ENCODE results near the gene OSBPL9.

Gene OSBPL9

DNA sequence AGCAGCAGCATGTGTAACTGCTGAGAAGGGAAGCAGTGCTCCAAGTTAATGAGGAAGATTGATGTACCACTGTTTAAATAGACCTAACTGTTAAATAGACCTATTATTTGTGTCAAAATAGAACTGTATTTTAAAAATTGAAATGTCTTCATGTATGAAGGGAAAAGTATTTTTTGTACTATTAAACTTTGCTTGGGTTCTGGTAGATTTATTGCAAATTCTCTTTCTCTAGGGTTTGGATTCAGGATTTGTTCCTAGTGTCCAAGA lies 128.3 kb downstream of the OSBPL9 start:
- H3K4me3 ChIP-seq (ENCODE audit: low read depth, low read length): no peak overlapping the region
- DNase-seq (ENCODE audit: low read depth): no peak
- TF ChIP-seq, protein P1, sequence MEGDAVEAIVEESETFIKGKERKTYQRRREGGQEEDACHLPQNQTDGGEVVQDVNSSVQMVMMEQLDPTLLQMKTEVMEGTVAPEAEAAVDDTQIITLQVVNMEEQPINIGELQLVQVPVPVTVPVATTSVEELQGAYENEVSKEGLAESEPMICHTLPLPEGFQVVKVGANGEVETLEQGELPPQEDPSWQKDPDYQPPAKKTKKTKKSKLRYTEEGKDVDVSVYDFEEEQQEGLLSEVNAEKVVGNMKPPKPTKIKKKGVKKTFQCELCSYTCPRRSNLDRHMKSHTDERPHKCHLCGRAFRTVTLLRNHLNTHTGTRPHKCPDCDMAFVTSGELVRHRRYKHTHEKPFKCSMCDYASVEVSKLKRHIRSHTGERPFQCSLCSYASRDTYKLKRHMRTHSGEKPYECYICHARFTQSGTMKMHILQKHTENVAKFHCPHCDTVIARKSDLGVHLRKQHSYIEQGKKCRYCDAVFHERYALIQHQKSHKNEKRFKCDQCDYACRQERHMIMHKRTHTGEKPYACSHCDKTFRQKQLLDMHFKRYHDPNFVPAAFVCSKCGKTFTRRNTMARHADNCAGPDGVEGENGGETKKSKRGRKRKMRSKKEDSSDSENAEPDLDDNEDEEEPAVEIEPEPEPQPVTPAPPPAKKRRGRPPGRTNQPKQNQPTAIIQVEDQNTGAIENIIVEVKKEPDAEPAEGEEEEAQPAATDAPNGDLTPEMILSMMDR (IDR thresholded peaks at IDR 0.05; ENCODE audit: insufficient read depth, low read depth, low read length, missing control alignments): no peak

DNA sequence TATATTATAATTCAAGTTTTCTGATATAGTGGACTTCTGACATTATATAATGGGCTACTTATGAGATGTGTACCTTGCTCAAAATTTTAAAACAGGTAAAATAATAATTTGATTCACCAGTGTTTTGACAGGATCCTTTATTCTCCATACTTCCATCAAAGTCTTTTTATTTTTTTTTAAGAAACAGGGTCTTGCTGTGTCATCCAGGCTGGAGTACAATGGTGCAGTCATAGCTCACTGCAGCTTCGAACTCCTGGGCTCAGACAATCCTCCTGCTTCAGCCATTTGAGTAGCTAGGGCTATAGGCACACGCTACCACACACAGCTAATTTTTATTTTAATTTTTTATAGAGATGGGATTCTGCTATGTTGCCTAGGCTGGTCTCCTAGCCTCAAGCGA lies 132.3 kb downstream of the OSBPL9 start:
- TF ChIP-seq, protein P1 (IDR thresholded peaks at IDR 0.05; ENCODE audit: insufficient read depth, low read depth, low read length, missing control alignments): no peak
- no peak for DNase-seq (ENCODE audit: low read depth)
- no peak overlapping the region for H3K4me3 ChIP-seq (ENCODE audit: low read depth, low read length)

DNA sequence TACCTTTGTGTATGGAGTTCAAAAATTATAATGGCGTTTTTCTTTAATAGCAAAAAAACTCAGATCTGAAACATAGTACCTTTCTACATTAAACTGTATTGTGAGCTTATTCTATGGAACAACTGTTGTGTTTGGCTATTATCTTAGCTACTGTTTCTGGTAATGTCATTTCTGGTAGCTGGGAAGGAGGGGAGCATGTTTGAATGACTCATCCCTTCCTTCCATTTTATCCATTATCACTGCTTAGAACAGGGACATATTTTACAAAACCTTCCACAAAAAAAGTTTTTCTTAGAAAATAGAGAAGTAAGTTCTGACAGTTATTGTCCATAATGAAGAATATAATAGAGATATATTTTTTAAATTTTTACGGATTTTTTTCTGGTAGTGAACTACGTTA lies 133.3 kb downstream of the OSBPL9 start:
- TF ChIP-seq, protein P1 (IDR thresholded peaks at IDR 0.05; ENCODE audit: insufficient read depth, low read depth, low read length, missing control alignments): no peak
- DNase-seq (ENCODE audit: low read depth): no peak

DNA sequence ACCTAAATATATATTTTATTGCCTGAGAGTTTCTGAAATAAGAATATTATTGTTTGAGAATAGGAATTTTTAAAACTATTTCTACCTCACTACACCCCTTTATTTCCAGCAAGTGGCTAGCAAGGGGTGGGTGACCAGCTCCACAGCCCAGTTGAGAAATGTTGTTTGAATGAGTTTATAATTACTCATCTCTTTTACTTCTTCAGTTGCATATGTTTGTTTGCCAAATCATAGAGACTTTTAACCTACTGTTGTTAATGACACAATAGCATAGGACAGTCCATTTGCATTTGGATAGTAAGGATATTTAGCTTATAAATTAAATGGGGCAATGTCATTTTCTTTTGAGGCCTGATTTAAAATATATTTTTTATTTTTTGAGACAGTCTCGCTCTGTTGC lies 133.8 kb downstream of the OSBPL9 start:
- DNase-seq (ENCODE audit: low read depth): no peak
- TF ChIP-seq, protein P1 (IDR thresholded peaks at IDR 0.05; ENCODE audit: insufficient read depth, low read depth, low read length, missing control alignments): no peak
- no peak overlapping the region for H3K4me3 ChIP-seq (ENCODE audit: low read depth, low read length)

More for the DNA sequence above, 133.3 kb downstream of the OSBPL9 start:
- H3K4me3 ChIP-seq (ENCODE audit: low read depth, low read length): no peak overlapping the region

DNA sequence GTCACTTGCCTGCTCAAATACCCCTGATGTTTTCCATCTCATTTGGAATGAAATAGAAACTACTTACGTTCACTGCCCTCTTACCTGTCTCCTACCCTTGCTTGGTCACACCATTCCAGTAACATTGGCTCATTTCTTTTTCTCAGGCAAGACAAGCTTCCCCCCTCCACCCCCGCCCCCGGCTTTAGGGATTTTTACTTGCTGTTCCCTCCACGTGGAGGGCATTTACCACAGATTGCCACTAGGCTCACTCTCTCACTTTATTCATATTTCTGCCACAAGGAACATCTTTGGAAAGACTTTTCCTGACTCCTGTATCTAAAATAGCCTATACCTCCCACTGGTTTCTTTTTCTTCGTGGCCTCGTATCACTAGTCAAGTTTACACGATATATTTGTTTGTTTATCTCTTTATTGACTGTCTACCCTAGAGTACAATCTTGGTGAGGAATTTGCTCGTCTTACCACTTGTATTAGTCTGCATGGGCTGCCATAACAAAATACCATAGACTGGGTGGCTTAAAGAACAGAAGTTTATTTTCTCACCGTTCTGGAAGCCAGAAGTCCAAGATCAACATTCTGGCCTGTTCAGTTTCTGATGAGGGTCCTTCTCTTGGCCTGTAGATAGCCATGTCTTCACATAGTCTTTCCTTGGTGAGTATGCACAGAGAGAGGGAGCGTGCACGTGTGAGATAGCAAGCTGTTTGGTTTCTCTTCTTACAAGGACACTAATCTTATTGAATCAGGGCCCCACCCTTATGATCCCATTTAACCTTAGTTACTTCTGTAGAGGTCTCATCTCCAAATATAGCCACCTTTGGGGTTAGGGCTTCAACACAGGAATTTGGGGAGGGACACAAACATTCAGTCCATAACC lies 135.4 kb downstream of the OSBPL9 start:
- DNase-seq (ENCODE audit: low read depth): no peak
- no peak overlapping the region for H3K4me3 ChIP-seq (ENCODE audit: low read depth, low read length)
- TF ChIP-seq, protein P1 (IDR thresholded peaks at IDR 0.05; ENCODE audit: insufficient read depth, low read depth, low read length, missing control alignments): no peak

DNA sequence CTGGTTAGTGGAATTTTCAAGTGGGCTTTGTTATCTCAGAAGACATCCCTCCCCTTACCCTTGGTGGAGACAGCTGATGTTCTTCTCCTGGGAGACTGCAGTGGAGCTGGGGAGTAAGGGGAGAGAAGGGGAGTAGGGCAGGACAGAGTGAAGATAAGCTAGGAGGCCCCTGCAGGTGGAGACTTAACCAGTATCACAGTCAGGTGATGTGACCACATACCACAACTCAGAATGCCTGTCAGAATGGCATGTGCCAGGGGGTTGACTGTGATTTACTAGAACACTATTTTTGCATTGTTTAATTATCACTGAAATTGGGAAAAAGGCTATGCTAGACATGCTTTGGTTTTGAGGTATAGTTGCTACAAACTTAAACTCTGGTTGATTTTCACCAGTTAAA lies 137.1 kb downstream of the OSBPL9 start:
- DNase-seq (ENCODE audit: low read depth): no peak
- TF ChIP-seq, protein P1 (IDR thresholded peaks at IDR 0.05; ENCODE audit: insufficient read depth, low read depth, low read length, missing control alignments): no peak
- no peak overlapping the region for H3K4me3 ChIP-seq (ENCODE audit: low read depth, low read length)

DNA sequence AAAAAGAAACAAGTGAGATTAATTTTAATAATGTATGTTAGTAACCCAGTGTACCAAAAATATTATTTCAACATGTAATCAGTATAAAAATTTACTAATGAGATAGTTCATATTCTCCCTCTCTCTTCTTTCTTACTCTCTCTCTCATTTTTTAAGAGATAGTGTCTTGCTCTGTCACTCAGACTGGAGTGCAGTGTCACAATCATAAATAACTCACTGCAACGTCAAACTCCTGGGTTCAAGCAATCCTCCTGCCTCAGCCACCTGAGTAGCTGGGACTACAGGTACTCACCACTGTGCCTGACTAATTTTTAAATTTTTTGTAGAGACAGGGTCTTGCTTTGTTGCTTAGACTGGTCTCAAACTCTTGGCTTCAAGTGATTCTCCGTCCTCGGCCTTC lies 137.8 kb downstream of the OSBPL9 start:
- no peak for DNase-seq (ENCODE audit: low read depth)
- TF ChIP-seq, protein P1 (IDR thresholded peaks at IDR 0.05; ENCODE audit: insufficient read depth, low read depth, low read length, missing control alignments): no peak
- H3K4me3 ChIP-seq (ENCODE audit: low read depth, low read length): no peak overlapping the region
